Middle frontal gyrus (tissue), 1 donor: ENCODE measurements around the gene GZMB.
"Not testable (repeated sequence)": the region's sequence is repeated elsewhere in the genome, so short reads cannot be mapped to it uniquely, and the experiment has no call there.

ENCODE experiments used
- DNase-seq: peaks from one replicate; pipeline ENCODE4 v3.0.0-alpha.2; 2015; ENCODE audit warnings: low spot score; ENCODE audit errors: extremely low spot score

The GZMB gene

DNA sequence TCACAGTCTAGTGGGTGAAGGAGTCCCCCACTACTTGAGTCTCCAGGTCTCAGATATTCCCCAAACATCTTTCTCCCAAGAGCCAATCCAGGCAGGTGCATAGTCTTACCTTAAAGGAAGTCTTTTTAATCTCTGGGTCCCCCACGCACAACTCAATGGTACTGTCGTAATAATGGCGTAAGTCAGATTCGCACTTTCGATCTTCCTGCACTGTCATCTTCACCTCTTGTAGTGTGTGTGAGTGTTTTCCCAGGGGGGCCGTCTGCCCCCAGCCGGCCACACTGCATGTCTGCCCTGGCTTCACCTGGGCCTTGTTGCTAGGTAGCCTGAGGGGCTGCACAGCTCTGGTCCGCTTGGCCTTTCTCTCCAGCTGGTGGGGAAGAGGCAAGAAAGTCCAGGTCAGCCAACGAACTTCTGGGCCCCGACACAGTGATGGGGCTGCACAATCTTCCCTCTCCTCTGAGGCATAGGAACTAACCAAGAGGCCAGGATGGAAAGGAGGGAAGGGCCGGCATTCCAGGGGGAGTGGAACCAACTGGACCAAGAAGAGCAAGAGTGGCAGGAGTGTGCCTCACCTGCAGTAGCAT is 2.1 kb downstream of the GZMB start:
- no peak for DNase-seq

DNA sequence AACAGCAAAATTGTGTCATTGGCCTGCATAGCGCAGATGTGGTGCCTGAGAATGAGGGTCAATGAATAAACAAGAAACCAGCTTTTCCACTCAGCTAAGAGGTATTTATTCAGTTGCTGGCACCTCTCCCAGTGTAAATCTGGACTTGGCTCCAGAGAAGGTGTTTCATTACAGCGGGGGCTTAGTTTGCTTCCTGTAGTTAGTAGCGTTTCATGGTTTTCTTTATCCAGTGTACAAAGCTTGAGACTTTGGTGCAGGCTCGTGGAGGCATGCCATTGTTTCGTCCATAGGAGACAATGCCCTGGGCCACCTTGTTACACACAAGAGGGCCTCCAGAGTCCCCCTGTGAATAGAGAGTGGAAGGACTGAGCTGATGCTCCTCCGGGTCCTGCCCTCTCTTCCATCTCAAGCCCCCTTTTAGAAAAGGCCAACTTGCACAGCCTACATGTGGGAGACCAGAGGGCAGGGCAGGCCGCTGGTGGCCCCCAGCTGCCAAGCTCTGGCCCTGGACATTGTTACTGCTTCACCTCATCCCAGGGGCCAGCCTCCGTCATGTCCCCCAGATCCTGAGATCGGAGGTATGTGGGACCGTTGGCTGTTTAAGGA is 3.0 kb downstream of the GZMB start:
- no peak for DNase-seq

DNA sequence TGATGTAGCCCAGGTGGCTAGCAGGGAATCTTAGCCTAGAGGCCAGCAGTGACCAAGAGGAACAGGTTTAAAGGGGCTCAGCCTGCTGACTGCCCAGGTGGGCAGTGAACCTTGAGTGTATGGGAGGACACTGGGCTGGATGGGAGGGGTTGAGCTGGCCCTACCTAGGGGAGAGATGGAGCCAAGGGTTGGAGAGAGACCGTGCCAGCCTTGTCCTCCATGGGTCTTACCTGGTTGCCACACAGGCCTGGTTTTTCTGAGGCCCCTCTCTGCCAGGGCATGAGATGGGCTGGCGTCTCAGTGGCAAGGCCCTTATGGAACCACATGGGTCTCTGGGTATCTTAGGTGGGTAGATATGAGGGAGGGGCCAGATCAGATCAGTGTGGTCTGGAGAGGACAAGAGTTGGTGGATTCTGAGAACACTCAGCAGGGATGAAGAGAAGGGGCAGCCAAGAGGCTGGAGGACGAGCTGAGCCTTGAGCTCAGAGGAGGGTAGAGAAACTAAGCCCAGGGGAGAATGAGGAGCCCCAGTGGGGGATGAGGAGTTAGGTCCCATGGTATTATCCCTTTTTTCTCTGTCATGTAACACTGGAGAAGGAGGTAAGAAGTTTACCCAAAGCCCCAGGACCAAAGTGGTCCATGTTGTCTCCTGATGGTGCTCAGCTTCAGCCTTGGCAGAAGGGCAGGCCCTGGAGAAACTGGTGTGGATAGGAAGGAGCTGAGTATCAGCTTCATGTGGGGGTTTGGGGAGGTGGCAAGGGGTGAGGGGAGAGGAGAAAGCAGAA is 3.7 kb downstream of the GZMB start:
- no peak for DNase-seq

DNA sequence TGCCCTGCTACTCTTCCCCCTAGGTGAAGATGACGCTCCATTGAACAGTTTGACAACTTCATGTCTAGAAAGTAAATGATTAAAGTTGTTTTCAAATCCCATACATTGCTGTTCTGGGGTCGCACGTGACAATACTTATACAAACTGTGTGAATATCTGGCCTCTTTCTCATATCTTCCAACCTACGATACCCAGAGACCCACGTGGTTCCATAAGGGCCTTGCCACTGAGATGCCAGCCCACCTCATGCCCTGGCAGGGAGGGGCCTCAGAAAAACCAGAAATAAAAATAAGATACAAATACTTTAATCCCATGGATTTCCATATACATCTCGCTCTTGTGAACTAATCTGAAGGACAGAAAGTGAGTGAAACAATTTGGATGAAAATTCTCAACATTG is 4.5 kb downstream of the GZMB start:
- no peak for DNase-seq

DNA sequence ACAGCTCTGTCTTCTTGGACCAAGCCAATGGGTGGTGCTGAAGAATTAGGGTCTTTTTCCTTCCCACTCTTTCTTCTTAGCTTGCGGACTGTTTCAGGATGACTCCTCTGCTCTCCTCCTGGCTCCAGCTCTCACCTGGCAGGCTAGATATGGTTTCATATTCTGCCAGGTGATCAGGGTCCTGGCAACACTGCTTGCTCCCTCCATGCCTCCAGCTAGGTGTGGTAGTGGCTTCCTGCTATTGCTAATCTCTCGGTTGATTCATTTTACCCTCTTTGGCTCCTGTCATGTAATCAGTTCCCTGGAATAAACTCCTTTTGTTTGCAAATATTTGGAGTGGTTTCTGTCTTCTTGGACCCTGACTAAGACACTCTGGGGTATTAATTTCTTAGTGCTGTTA is 20.2 kb downstream of the GZMB start:
- DNase-seq = no peak

DNA sequence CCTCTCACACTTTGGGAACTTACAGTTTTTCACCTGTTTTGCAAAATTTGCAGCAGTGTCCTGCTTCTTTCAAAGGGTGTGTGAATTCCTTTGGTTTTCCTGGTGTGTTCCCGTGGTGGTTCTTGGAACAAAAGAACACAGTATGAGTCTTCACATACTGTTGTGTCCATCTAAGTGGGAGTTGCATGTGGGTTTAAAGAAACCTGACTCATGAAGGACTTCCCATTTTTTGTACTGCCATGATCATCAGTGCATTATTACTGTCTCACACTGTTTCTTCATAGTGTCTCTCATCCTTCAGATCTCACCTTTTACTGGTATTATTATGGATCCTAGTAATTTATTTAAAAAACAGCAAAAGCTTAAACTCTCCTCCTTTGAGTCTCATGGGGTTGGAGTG is 20.7 kb downstream of the GZMB start:
- no peak for DNase-seq

DNA sequence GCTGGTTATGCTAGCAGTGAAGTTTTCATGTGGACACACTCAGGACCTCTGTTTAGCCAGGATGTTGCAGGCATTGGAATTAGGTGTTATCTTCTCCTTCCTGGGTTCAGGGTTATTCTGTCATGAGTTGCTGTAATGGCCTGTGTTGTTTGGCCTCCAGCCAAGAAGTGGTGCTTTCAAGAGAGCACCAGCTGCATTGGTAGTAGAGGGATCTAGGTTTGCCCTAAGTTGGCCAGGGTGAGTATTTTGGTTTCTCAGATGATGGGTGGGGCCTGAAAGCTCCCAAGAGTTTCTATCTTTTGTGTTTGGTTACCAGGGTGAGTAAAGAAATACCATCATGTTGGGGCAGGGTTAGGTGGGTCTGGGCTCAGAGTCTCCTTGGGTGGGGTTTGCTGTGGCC is 21.8 kb downstream of the GZMB start:
- no peak for DNase-seq

DNA sequence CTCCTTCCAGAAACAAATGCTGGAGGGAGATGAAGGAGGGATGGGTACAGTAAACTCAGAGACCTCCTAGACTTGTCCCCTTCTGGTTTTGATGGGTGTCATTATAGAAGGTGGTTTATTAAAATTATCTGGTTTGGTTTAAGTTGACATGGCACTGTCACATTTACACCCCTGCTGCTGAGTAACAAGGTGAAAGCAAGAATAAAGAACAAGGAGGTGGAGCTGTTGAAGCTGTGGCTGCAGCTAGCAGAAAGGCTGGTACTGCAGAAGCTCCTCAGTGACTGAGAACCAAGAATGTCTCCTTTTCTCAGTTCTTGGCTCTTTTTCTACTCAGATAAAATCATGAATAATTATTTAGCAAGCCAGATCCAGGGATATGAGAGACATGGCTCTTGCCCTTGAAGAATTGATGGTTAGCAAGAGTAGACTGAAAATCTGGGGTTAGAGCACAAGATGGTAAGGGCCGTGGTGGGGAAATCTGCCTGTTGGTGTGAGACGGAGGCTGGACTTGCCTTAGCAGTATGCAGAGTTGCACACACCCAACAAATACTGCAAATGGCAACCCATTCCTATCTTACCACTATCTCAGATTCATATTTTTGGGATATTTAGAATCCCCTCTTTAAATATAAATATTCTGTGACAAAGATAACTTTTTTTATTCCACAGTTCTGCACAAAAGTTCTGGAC is 24.2 kb downstream of the GZMB start, which contains the start of gene GZMH:
GZMH (minus strand) TSS at position 31 of the 690 bp plus-strand sequence. CDS start 72 bp downstream, outside the sequence.
- DNase-seq = no peak

DNA sequence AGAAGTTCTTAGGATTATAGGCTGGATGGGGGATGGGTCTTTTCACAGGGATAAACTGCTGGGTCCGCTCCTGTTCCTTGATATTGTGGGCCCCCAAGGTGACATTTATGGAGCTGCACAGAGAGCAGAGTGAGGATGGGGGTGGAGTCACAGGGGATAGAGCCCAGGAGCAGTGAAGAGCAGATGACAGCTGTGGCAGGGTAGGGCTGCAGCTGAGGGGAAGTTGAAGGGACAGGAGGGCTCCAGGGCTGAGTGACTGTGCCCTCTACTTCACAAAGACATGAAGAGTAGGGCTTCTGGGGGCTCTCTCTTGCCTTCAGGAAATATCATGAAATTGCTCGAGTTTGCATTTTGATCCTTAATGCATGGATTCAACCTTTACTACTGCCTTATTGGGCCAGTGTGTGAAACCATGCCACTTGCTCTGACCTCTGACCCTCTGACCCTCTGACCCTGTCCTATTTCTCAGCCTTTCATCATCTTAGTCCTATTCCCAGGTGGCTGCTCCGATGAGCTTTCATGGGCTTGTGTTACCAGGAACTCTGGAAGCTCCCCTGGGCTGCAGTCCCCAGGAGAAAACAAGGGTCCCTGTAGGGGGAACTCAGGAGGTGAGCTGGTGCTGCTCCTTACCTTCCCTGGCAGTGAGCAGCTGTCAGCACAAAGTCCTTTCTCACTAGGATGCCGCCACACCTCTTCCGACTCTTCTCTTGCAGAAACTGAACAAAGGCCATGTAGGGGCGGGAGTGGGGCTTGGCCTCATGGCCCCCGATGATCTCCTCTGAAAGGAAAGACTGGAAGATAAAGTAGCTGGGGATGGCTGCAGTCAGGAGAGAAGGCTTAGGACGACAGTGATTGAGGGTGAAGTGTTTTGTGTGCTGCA is 26.1 kb downstream of the GZMB start:
- no peak for DNase-seq

DNA sequence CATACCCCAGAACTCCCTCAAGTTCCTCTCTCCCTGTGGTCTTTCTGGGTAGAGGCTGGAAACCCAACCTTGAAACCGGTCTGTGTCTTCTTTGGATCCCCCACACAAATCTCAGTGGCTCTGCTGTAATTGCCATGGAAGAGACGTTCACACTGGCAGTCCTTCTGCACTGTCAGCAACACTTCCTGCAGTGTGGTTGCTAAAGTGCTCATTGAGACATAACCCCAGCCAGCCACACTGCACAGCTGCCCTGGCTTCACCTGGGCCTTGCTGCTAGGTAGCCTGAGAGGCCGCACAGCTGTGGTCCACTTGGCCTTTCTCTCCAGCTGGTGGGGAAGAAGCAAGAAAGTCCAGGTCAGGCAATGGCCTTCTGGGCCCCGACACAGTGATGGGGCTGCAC is 26.9 kb downstream of the GZMB start:
- DNase-seq = no peak

DNA sequence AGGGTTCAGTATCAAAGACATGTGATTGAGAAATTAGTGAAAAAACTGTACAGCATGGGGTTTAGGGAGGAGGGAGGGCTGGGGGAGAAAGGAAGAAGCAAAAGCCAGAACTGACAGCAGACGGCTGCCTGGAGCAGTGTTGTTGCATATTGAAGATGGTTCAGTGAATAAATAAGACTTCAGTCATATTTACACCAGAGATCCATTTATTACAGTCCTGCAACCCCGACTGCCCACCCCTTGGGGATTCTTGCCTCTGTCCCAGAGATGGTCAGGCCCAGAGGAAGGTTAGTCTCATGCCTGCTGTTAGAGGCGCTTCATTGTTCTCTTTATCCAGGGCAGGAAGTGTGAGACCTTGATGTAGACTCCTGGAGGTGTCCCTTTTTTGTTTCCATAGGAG is 27.7 kb downstream of the GZMB start:
- no peak for DNase-seq

DNA sequence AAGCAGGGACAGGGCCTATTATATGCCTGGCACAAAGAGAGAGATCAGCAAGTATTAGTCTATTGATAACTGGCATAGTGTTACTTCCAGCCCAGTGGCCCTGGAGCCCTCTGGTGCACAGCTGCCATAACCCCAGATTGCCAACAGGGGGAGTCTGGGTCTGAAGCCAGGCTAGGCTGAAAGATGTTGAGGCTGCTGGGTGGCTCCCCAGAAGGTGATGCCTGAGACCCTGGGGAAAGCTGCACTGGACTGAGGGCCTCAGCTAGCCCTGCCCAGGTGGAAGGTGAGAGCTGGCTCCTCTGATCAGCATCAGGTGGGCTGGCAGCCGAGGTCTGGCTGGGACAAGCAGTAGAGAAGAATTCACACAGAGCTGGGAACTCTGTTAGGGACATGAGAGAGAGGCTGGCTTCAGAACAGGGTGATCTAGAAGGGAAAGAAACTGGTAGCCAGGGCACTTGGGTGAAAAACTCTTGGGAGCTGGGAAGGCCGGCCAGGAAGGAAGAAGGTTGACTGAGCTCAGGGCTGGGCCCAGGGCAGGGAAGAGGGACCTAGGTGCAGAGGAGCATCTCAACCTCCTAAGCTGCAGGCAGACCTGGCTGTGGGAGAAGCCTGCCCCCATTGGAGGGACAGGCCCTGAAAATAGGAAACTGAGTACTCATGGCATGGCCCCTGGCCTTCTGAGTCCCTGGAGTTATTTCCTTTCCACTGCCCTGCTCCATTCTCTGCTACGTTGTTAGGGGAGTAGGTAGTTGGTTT is 28.4 kb downstream of the GZMB start:
- DNase-seq = no peak

DNA sequence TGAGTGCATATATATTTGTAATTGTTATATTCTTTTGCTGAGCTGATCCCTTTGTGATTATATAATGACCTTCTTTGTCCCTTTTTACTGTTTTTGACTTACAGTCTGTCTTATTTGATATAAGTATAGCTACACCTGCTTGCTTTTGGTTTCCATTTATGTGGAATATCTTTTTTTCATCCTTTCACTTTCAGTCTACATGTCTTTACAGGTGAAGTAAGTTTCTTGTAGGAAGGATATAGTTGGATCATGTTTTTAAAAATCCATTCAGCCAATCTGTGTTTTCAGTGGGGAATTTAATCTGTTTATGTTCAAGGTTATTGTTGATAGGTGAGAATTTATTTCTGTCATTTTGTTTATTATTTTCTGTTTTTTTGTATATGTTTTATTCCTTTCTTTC is 36.6 kb downstream of the GZMB start:
- no peak for DNase-seq

DNA sequence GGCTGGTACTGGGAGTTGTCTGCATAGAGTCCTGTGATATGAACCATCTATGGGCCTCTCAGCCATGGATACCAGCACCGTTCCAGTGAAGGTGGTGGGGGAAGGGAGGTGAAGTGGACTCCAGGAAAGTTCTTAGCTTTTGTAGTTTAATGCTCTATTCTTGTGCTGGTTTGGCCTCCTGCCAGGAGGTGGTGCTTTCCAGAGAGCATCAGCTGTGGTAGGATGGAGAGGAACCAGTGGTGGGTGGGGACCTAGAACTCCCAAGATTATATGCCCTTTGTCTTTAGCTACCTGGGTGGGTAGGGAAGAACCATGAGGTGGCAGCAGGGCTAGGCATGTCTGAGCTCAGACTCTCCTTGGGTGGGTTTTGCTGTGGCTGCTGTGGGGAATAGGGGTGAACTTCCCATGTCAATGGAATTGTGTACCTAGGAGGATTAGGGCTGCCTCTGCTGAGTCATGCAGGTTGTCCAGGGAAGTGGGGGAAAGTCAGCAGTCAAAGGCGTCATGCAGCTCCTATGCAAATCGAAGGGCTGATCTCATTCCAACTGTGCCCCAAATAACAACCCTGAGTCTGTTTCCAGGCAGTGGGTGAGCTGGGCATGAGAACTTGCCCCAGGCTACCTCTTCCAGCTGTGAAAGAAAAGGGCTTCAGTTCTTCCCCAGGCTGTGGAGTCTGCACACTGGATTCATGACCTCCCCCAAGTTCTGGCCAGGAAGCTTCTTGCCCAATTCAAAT is 38.7 kb downstream of the GZMB start:
- DNase-seq = no peak

DNA sequence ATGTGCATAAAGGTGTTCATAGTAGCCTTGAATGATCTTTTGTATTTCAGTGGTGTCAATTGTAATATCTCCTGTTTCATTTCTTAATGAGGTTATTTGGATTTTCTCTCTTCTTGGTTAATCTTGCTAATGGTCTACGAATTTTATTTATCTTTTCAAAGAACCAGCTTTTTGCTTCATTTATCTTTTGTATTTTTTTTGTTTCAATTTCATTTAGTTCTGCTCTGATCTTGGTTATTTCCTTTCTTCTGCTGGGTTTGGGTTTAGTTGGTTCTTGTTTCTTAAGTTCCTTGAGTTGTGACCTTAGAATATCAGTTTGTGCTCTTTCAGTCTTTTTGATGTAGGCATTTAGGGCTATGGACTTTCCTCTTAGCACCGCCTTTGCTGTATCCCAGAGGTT is 43.0 kb downstream of the GZMB start:
- DNase-seq = not testable (repeated sequence)

DNA sequence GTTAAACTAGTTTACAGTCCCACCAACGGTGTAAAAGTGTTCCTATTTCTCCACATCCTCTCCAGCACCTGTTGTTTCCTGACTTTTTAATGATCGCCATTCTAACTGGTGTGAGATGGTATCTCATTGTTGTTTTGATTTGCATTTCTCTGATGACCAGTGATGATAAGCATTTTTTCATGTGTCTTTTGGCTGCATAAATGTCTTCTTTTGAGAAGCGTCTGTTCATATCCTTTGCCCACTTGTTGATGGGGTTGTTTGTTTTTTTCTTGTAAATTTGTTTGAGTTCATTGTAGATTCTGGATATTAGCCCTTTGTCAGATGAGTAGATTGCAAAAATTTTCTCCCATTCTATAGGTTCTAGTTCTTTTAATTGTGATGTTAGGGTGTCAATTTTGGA is 49.6 kb downstream of the GZMB start:
- DNase-seq = not testable (repeated sequence)
